OCI-LY1 (cell line): ENCODE data around the gene ATXN1.

Experiments
- H2AFZ ChIP-seq: fragments of 200-600 bp; sonication (generic), shearing (Covaris generic); 2 replicates; pipeline ENCODE4 v1.6.0; 2014; ENCODE audit warnings: antibody characterized with exemption, mild to moderate bottlenecking, low read length
- H3F3A ChIP-seq: fragments of 200-600 bp; sonication (generic), shearing (Covaris generic); 2 replicates; pipeline ENCODE4 v1.6.0; 2014; ENCODE audit warnings: mild to moderate bottlenecking, antibody characterized with exemption, low read length, moderate library complexity; ENCODE audit not compliant: insufficient read depth
- H3K27ac ChIP-seq: fragments of 200-600 bp; sonication (generic); 2 replicates; pipeline ENCODE4 v1.5.1; 2014; ENCODE audit warnings: low read length, mixed run types, mild to moderate bottlenecking, low read depth; ENCODE audit not compliant: poor library complexity, severe bottlenecking
- H3K27me3 ChIP-seq: fragments of 200-600 bp; sonication (generic); 2 replicates; pipeline ENCODE4 v1.6.0; 2014; ENCODE audit warnings: antibody characterized with exemption, mild to moderate bottlenecking, low read length, moderate library complexity; ENCODE audit not compliant: insufficient read depth
- H3K36me3 ChIP-seq: fragments of 200-600 bp; sonication (generic); 2 replicates; pipeline ENCODE4 v1.6.1; 2014; ENCODE audit warnings: mild to moderate bottlenecking, antibody characterized with exemption, low read length, moderate library complexity, mixed read lengths; ENCODE audit not compliant: insufficient read depth
- H3K4me1 ChIP-seq: fragments of 200-600 bp; sonication (generic); 2 replicates; pipeline ENCODE4 v1.5.1; 2014; ENCODE audit warnings: mild to moderate bottlenecking, low read length, moderate library complexity; ENCODE audit not compliant: insufficient read depth, severe bottlenecking
- H3K4me2 ChIP-seq: fragments of 200-600 bp; sonication (generic), shearing (Covaris generic); 2 replicates; pipeline ENCODE4 v1.6.1; 2014; ENCODE audit warnings: low read length
- H3K4me3 ChIP-seq: fragments of 200-600 bp; sonication (generic); 2 replicates; pipeline ENCODE4 v1.5.1; 2014; ENCODE audit warnings: low read length, low read depth, mild to moderate bottlenecking, mixed read lengths; ENCODE audit not compliant: poor library complexity, severe bottlenecking
- H3K79me2 ChIP-seq: fragments of 200-600 bp; shearing (Covaris generic); 2 replicates; pipeline ENCODE4 v1.6.1; 2016; ENCODE audit warnings: mixed run types, low read length, mixed read lengths; ENCODE audit not compliant: insufficient read depth
- H3K9ac ChIP-seq: fragments of 200-600 bp; sonication (generic), shearing (Covaris generic); 2 replicates; pipeline ENCODE4 v1.6.1; 2014; ENCODE audit warnings: mild to moderate bottlenecking, low read length, mixed read lengths
- H3K9me2 ChIP-seq: fragments of 200-600 bp; sonication (generic), shearing (Covaris generic); 2 replicates; pipeline ENCODE4 v1.6.1; 2014; ENCODE audit warnings: low read depth, mild to moderate bottlenecking, low read length, mixed read lengths
- H3K9me3 ChIP-seq: fragments of 200-600 bp; shearing (Covaris generic); 2 replicates; pipeline ENCODE4 v1.6.1; 2014; ENCODE audit warnings: low read length, mixed read lengths
- H4K20me1 ChIP-seq: fragments of 200-600 bp; sonication (generic), shearing (Covaris generic); 2 replicates; pipeline ENCODE4 v1.6.0; 2016; ENCODE audit warnings: mild to moderate bottlenecking, low read length; ENCODE audit not compliant: insufficient read depth
- EZH2 ChIP-seq: fragments of 200-600 bp; sonication (generic), shearing (Covaris generic); IDR thresholded peaks from 2 replicates; pipeline ENCODE4 v1.8.0; 2017; ENCODE audit warnings: borderline replicate concordance, mixed run types, mild to moderate bottlenecking, antibody characterized with exemption, low read length, moderate library complexity, mixed read lengths
- TF ChIP-seq, protein P1 (sequence below): fragments of 200-600 bp; sonication (generic), shearing (Covaris generic); IDR thresholded peaks from 2 replicates; pipeline ENCODE4 v1.5.1; 2017; ENCODE audit warnings: mild to moderate bottlenecking, antibody characterized with exemption, low read length, moderate library complexity, mixed read lengths

Gene ATXN1

DNA sequence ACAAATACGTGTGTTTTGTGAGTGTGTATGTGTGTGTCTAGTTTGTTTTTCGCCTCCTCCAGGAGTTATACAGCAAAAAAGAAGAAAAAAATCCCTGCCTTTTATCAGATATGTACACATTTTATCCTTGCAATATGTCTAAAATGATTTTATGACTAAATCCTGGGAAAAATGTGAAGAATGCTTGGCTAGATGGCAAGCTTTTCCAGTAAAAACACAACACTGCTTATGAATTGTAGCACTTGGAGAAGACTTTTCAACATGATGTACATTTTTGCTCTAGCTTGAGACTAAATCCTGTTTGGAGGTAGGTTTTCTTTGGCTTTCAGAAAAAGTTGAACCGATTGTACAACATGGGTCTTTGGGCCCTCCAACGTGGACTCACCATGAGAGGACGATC, 362.7 kb downstream of the ATXN1 start:
- Histone ChIP-seq H3K4me1 (no peaks in the 10 kb centered on the region), H3K27ac (no peak overlapping the region), H2AFZ (no peak overlapping the region), H3K9me2 (no peaks in the 10 kb centered on the region), H3K9ac (no peak overlapping the region), H3F3A (no peaks in the 10 kb centered on the region), H3K36me3 (no peaks in the 10 kb centered on the region), H3K9me3 (no peaks in the 10 kb centered on the region), H3K4me2 (no peak overlapping the region), H3K27me3 (no peaks in the 10 kb centered on the region), H3K4me3 (no peak overlapping the region), H3K79me2 (no peaks in the 10 kb centered on the region), H4K20me1 (no peaks in the 10 kb centered on the region)
- TF ChIP-seq, protein P1, sequence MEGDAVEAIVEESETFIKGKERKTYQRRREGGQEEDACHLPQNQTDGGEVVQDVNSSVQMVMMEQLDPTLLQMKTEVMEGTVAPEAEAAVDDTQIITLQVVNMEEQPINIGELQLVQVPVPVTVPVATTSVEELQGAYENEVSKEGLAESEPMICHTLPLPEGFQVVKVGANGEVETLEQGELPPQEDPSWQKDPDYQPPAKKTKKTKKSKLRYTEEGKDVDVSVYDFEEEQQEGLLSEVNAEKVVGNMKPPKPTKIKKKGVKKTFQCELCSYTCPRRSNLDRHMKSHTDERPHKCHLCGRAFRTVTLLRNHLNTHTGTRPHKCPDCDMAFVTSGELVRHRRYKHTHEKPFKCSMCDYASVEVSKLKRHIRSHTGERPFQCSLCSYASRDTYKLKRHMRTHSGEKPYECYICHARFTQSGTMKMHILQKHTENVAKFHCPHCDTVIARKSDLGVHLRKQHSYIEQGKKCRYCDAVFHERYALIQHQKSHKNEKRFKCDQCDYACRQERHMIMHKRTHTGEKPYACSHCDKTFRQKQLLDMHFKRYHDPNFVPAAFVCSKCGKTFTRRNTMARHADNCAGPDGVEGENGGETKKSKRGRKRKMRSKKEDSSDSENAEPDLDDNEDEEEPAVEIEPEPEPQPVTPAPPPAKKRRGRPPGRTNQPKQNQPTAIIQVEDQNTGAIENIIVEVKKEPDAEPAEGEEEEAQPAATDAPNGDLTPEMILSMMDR: no peak
- no peak for TF ChIP-seq EZH2

DNA sequence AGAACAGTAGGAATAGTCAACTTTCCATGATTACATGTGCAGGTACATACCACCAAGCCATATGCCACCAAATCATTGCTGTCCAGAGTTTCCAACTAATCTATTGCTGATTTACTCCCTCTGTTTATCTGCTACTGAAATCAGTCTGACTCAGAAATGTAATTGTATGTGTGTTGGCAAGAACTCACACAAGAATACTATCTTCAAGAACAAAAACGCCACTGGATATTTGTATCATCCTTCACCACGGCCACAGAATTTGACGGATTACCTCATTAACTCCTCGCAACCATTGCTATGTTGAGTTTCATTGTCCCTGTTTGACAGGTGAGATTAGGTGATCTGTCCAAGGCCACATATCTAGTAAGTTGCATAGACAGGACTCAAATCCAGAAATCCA, 363.6 kb downstream of the ATXN1 start:
- no peak overlapping the region for H3K4me2 ChIP-seq
- TF ChIP-seq, protein P1: no peak
- no peak for TF ChIP-seq EZH2

GRCh38 chr6:16396497-16397319, 364.6 kb downstream of the ATXN1 start:
- Histone ChIP-seq H3K27ac (no peak overlapping the region), H3K9me2 (no peaks in the 10 kb centered on the region), H3F3A (no peaks in the 10 kb centered on the region), H2AFZ (no peak overlapping the region), H3K27me3 (no peaks in the 10 kb centered on the region), H3K4me2 (no peak overlapping the region), H3K79me2 (no peaks in the 10 kb centered on the region), H3K9me3 (no peaks in the 10 kb centered on the region), H3K9ac (no peak overlapping the region), H3K4me3 (no peak overlapping the region), H3K36me3 (no peaks in the 10 kb centered on the region), H4K20me1 (no peaks in the 10 kb centered on the region), H3K4me1 (no peaks in the 10 kb centered on the region)
- TF ChIP-seq, protein P1: no peak
- TF ChIP-seq EZH2: no peak

More for the DNA sequence above, 363.6 kb downstream of the ATXN1 start:
- H3K36me3 ChIP-seq: no peaks in the 10 kb centered on the region
- H3K9me3 ChIP-seq: no peaks in the 10 kb centered on the region
- H3K27ac ChIP-seq: no peak overlapping the region
- no peaks in the 10 kb centered on the region for H4K20me1 ChIP-seq
- H3K4me1 ChIP-seq: no peaks in the 10 kb centered on the region
- H3K9ac ChIP-seq: no peak overlapping the region
- no peaks in the 10 kb centered on the region for H3F3A ChIP-seq
- H2AFZ ChIP-seq: no peak overlapping the region
- H3K79me2 ChIP-seq: no peaks in the 10 kb centered on the region
- no peak overlapping the region for H3K4me3 ChIP-seq
- H3K9me2 ChIP-seq: no peaks in the 10 kb centered on the region
- H3K27me3 ChIP-seq: no peaks in the 10 kb centered on the region
